Measurements from ENCODE around the gene SLC25A30.

- TF ChIP-seq, protein P1, sequence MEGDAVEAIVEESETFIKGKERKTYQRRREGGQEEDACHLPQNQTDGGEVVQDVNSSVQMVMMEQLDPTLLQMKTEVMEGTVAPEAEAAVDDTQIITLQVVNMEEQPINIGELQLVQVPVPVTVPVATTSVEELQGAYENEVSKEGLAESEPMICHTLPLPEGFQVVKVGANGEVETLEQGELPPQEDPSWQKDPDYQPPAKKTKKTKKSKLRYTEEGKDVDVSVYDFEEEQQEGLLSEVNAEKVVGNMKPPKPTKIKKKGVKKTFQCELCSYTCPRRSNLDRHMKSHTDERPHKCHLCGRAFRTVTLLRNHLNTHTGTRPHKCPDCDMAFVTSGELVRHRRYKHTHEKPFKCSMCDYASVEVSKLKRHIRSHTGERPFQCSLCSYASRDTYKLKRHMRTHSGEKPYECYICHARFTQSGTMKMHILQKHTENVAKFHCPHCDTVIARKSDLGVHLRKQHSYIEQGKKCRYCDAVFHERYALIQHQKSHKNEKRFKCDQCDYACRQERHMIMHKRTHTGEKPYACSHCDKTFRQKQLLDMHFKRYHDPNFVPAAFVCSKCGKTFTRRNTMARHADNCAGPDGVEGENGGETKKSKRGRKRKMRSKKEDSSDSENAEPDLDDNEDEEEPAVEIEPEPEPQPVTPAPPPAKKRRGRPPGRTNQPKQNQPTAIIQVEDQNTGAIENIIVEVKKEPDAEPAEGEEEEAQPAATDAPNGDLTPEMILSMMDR (IDR thresholded peaks at IDR 0.05) = no peak
- no peak for TF ChIP-seq ZFX (IDR thresholded peaks at IDR 0.05; ENCODE audit: borderline replicate concordance)
These were observed 50.8 kb downstream of the SLC25A30 start for GRCh38 chr13:45367358-45367757.

Data from 22Rv1 (cell line).